Stimulated activated CD8-positive, alpha-beta memory T cell treated with anti-CD3 and anti-CD28 coated beads, Interleukin-4, amount 100 ng/mL, for 1 hour (primary cell): ENCODE results near the gene IDS.
"Not testable (repeated sequence)": the region's sequence is repeated elsewhere in the genome, so short reads cannot be mapped to it uniquely, and the experiment has no call there.

ENCODE experiments used
- DNase-seq, 2 donors: peaks; one replicate each; pipeline ENCODE4 v3.0.0-alpha.2; 2020; ENCODE audit warnings: low read depth in 2 of 2, low spot score in 1 of 2

Gene IDS

GRCh38 chrX:149499766-149500165, 5.3 kb downstream of the IDS start:
- no peak for DNase-seq

- DNase-seq: no peak
Measured at GRCh38 chrX:149498767-149499166, 6.3 kb downstream of the IDS start.

DNA sequence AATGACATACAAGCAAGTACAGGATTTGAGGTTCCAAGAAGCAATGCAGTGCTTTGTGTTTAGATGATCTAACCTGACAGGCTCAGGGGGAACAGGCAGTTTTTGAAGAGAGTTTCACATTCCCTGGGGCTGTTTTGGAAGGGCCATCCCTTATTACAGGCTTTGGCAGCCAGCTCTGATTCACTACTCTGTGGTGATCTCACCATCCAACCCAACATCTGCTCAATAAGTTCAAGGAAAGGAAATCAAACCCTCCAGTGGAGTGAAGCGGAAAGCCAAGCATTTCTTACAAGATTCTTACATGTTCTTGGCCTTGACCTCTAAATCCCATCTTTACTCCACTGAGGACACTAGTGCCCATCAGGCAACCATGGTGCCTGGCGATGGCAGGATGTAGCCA, 7.5 kb downstream of the IDS start:
- DNase-seq: no peak

DNA sequence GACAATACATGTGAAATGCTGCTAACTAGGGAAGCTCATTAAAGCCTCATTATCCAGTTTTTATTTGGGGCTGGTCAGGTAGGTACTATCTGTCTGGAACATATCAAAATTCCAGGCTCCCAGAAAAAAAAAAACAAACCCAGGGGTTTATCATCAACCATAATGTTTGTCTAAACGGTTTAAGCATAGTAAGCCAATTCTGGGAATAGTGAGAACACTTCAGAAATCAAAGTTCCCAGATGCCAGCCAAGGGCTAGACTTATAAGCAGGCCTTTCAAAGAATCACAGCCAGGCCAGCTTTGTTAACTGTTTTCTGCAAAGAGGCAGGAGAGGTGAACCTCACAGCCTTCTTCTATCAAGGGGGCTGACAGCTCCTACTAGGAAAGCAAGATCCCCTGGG, 8.1 kb downstream of the IDS start:
- no peak for DNase-seq

DNA sequence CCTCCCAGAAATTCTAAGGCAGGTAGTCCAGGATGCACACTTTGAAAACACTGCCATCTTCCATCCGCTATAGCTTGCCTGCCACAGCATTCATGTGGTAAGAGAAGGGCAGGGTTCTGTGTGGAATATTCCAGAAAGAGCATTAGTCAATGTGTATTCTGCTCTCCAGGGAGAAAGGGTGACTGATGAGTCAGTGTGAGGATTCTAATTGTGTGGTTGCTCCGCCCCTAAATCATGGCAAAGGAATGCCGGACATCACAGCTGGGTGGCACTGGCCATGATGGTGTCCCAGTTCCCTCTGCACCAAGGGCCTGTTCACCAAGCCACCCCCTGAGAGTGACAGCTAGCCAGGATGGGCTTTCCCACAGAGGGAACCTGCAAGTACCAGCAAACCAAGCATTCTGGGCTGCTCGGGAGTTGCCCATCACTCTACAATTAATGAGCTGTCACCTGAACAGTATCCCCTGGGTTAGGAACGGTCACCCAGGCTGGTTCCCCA, 9.5 kb downstream of the IDS start:
- no peak for DNase-seq

- no peak for DNase-seq
Measured at GRCh38 chrX:149494844-149495565, 10.1 kb downstream of the IDS start.

GRCh38 chrX:149493567-149494562, 11.2 kb downstream of the IDS start:
- no peak for DNase-seq

DNA sequence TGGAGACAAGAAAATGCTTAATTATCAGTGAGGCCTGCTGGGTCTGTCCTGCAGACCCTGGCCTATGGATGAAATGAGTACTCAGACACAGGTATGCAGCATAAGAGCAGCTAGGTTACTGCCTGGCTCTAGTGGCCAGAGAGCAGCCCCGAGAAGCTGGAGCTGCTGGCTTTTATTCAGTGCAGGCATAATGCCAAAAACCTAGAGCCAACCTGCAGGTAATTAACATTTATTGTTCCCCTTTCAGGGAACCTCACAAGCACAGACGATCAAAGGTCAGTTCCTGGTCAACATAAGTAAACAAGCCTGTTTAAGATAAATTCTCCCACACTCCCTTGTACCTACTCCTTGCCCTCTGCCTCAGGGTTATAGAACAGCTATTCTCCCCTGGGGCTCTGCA, 13.3 kb downstream of the IDS start:
- no peak for DNase-seq

GRCh38 chrX:149490100-149490499, 15.0 kb downstream of the IDS start:
- DNase-seq: no peak

DNA sequence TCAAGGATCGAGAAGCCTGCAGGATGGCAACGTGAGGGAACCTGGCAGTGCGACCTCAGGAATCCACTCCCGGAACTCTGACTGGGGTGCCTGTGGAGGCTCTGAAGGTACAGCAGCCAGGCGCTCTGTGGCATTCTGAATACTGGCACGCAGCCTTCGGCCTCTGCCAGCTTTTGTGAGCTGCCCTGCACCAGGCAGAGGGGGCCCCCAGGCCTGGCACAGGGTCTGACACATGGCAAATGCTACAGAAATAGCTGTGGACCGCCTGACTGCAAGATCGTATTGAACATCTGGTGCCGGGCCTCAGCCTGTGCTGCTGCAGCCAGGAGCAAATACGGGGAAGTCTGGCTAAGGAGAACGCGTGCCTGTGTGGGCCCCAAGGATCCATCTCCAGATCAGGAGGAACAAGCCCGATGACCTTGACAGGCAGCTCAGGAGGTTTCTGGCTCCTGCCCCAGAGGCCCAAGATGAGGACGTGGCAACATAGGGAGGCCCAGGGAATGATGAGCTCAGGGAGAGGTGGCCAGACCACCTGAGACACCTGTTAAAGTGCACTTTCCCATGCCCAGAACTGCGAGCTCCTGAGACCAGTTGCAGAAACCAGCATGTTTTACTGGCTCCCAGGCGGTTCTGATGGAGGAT, 16.6 kb downstream of the IDS start:
- not testable (repeated sequence) for DNase-seq

- DNase-seq: not testable (repeated sequence)
Measured at GRCh38 chrX:149488008-149488407, 17.1 kb downstream of the IDS start.

DNA sequence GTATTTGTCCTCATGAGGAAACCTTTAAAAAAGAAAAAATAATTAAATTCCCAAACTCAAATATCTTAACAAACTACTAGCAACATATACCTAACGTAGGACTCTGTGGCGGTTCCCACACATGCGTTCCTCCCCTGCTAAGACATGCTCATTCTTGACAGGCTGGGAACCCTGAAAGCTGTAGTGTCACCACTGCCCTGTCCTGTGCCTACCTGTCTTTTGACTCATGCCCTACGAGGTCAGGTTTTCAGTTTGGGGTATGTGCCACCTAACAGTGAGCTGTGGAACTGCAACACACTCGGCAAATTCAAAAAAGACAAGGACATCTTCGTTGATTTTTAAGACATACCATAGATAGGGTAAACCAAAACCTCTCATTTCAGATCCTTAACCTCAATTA, 17.8 kb downstream of the IDS start:
- no peak for DNase-seq

DNA sequence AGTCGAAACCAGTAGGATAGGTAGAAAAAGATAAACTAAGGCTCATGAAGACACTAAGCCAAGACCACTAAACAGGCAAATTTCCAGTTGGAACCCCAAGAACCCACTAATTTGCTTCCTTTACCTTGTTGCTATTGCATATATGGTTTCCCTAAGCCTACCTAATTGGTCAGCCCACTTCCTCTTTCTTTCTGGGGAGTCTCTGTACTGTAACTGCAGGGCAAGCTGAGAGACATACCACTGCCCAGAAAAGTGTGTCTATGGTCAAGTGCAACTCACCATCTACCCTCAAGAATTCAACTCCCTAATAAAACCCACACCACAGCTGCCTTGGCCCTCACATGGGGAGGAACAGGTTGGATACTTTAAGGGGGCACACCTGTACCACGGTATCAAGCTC, 28.6 kb downstream of the IDS start:
- DNase-seq: no peak

DNA sequence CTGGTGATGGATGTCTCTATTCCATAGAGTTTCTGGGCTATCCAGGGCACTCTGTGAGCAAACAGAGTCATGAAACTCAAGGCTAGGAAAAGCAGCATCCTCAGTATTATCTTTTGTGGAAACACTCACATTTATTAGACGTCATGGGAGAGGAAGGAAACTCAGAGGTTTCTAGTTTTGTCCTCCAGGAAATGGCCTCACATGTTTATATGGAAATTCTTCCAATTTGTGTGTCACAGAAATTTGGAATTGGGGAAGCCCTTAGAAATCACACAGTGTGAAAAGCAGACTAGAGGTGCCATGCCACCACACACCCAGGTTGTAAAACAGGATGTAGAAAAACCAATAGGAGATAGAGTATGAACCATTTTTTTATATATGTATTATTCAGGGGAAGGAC, 31.1 kb downstream of the IDS start:
- DNase-seq: no peak

GRCh38 chrX:149473092-149473491, 32.0 kb downstream of the IDS start:
- no peak for DNase-seq

GRCh38 chrX:149472625-149473024, 32.5 kb downstream of the IDS start:
- no peak for DNase-seq

DNA sequence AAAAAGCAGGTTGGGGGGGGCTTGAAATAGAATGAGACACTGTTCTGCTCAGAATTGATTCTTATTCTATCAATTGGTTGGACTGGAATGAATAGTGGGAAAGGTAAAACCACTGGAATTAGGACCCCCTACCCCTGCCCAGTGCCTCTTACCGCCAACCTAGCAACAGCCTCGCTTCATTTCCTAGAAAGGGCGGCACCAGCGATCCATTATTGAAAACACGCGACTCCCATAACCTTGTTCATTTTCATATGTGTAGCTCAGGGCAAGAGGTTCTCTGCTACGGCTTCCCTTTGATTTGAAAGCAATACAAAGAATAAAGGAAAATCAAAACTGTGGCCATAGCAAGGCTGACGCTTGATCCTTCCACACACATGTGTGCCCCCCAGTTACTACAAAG, 33.7 kb downstream of the IDS start:
- DNase-seq: no peak

DNA sequence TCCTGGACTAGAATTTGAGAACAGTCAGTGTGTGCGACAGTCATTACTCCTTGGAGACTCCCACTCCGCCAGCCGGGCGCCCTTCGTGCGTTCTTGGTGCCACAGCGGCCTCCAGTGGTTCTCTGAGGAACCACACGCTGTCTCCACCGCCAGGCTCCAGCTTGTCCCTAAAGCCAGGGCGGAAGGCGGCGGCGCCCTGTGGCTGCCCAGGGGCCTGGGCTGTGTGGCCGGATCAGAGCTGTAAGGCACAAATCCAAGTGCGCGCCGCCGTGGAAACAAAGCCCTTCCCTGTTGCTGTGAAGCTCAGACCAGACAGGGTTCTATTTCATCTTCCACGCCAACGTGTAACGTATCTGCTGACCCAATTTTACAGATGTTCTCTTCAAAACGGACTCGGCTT, 34.2 kb downstream of the IDS start:
- DNase-seq: peak; percentile 10 to 31

DNA sequence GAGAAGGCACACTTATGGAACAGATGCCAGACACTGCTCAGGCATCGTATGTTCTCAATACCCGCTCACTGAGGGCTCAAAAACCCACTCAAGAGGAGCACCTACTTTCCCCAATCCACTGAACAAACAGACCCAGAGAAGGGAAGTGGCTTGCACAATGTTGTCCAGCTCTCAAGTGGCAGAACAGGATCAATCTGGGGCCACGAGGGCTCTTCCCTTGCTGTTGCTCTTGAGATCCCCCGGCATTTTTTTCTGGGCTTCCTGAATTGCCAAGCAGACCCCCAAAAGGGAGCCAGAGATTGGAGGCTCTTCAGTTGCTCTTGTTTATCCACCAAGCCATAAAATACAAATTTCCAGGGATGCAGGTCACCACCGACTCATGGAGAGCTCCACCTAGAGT, 35.7 kb downstream of the IDS start:
- no peak for DNase-seq

DNA sequence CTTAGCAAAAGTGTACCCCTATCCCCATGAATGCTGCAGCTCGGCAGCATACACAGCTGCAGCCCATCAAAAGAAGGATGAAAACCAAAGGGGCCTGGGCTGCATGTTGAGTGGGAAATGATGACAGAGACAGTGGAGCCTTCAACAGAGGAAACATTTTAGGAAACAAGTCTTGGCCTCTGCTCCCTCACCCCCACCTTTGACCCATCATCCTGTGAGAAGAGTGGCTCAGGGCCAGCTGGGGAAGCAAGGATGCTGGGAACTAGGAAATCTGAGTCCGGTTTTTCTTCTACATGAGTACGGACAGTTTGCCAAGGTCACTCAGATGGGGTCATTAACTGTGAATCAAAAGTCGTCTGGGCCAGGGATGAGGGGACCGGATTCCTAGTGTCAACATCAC, 37.2 kb downstream of the IDS start:
- DNase-seq: no peak

- no peak for DNase-seq
Measured at GRCh38 chrX:149467461-149467860, 37.6 kb downstream of the IDS start.

GRCh38 chrX:149462849-149463248, 42.3 kb downstream of the IDS start:
- no peak for DNase-seq
